Gastrocnemius medialis (tissue), 4 donors: ENCODE measurements around the gene CSF2RB. TPM values are rescaled to one million over a fixed set of nuclear protein-coding genes. Genes with fewer than 3 reads are reported as not detected.

Experiments
- ATAC-seq, 2 donors: fragments of 150-250 bp; one replicate each; pipeline ENCODE4 v1.9.1; 2016
- DNase-seq, 2 donors: peaks; one replicate each; pipeline ENCODE4 v3.0.0-alpha.2; 2019
- H3K27ac ChIP-seq, 4 donors: fragments of 200-600 bp; sonication (generic); 1 replicate in 1 of 4; 2 replicates in 3 of 4; pipeline ENCODE4 v1.5.1; 2016 to 2018; ENCODE audit warnings: mild to moderate bottlenecking in 2 of 4, moderate library complexity in 1 of 4
- H3K27me3 ChIP-seq, 3 donors: fragments of 200-600 bp; sonication (generic) in 2 of 3; 1 replicate in 1 of 3; 2 replicates in 2 of 3; pipeline versions ENCODE4 v1.5.1 to v1.6.0; 2016 to 2019; ENCODE audit warnings: mild to moderate bottlenecking in 1 of 3, moderate library complexity in 1 of 3
- H3K36me3 ChIP-seq, 2 donors: fragments of 200-600 bp; sonication (generic) in 1 of 2; one replicate each; pipeline ENCODE4 v1.5.1; 2017 to 2018
- H3K4me1 ChIP-seq, 2 donors: fragments of 200-600 bp; sonication (generic) in 1 of 2; one replicate each; pipeline ENCODE4 v1.5.1; 2016 to 2017; ENCODE audit warnings: mild to moderate bottlenecking in 2 of 2
- H3K4me3 ChIP-seq, 4 donors: fragments of 200-600 bp; sonication (generic) in 3 of 4; 1 replicate in 1 of 4; 2 replicates in 3 of 4; pipeline ENCODE4 v1.5.1; 2016 to 2019; ENCODE audit warnings: mild to moderate bottlenecking in 2 of 4
- H3K9me3 ChIP-seq, 3 donors: fragments of 200-600 bp; sonication (generic) in 2 of 3; 1 replicate in 1 of 3; 2 replicates in 2 of 3; pipeline ENCODE4 v1.5.1; 2016 to 2019
- POLR2A ChIP-seq, 2 donors: fragments of 450-650 bp; IDR thresholded peaks; one replicate each; pipeline ENCODE4 v1.6.1; 2017; ENCODE audit warnings: antibody characterized with exemption in 2 of 2, mild to moderate bottlenecking in 2 of 2, moderate library complexity in 2 of 2
- in situ Hi-C, 4 donors: fragments of 200-750 bp; cut with MboI; loops; one replicate each; pipeline versions ENCODE4 v1.15.0 to v1.8.0; 2017; ENCODE audit warnings: low sequenced_read_pairs in 4 of 4
- intact Hi-C: fragments of 100-400 bp; cut with DNase I; formaldehyde crosslinking; loops from one replicate; pipeline ENCODE4 v1.15.1; 2023; ENCODE audit warnings: low total_unique reads
- total RNA-seq, 4 donors: library from RNA; depleted of rRNA; stranded (reverse); fragments of >200 nt; gene quantifications; one replicate each; pipeline versions ENCODE4 v1.1.0 to v1.2.3, GENCODE V29; 2016
- TF ChIP-seq, protein P1 (sequence below), 5 experiments: fragments of 450-650 bp in 3 of 5; fragments of 200-600 bp in 2 of 5; sonication (generic) in 2 of 5; IDR thresholded peaks in 4 of 5; conservative IDR thresholded peaks in 1 of 5; 1 replicate in 4 of 5; 2 replicates in 1 of 5; pipeline ENCODE4 v1.5.1; 2016 to 2019; ENCODE audit warnings: antibody characterized with exemption in 5 of 5, mild to moderate bottlenecking in 3 of 5, moderate library complexity in 3 of 5

The CSF2RB gene
- total RNA-seq, 4 donors from 2014 or later: 1.2 to 2.0 (median 1.6) TPM

DNA sequence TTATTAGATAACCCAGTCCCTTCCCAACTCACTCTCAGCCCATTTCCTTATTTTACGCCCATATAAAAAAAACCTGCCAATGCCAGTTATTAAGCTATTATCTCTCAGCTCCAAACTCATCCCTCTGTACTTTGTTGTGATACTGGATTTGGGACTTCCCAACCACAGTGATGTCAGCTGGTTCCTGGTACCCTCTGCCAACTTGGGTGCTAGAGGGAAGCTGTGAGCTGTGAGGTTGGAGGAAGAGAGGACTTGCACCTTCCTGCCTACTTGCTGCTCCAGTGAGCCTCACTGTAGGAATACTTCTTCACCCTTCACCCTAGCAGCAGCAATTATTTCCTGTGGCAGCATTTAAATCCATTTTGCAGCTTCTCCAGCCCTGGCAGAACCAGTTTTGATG lies 19.2 kb upstream of the CSF2RB start:
- Histone ChIP-seq H3K4me1 (no peaks in the 10 kb centered on the region), H3K27ac (no peak overlapping the region), H3K36me3 (no peaks in the 10 kb centered on the region), H3K4me3 (no peak overlapping the region), H3K27me3 (peaks cover 0 to 7% (median 5%) of the 10 kb centered on the region in 3 donors), H3K9me3 (no peaks in the 10 kb centered on the region)
- no peak for TF ChIP-seq POLR2A (IDR thresholded peaks at IDR 0.05)
- TF ChIP-seq, protein P1, sequence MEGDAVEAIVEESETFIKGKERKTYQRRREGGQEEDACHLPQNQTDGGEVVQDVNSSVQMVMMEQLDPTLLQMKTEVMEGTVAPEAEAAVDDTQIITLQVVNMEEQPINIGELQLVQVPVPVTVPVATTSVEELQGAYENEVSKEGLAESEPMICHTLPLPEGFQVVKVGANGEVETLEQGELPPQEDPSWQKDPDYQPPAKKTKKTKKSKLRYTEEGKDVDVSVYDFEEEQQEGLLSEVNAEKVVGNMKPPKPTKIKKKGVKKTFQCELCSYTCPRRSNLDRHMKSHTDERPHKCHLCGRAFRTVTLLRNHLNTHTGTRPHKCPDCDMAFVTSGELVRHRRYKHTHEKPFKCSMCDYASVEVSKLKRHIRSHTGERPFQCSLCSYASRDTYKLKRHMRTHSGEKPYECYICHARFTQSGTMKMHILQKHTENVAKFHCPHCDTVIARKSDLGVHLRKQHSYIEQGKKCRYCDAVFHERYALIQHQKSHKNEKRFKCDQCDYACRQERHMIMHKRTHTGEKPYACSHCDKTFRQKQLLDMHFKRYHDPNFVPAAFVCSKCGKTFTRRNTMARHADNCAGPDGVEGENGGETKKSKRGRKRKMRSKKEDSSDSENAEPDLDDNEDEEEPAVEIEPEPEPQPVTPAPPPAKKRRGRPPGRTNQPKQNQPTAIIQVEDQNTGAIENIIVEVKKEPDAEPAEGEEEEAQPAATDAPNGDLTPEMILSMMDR (IDR thresholded peaks at IDR 0.05 in 4 of 5, conservative IDR thresholded peaks at IDR 0.05 in 1 of 5): no peak
- DNase-seq: no peak
- no peak for ATAC-seq
- intact Hi-C loops (no loop called here), in situ Hi-C loops (no loop called here)

GRCh38 chr22:36897611-36898010 lies 15.8 kb upstream of the CSF2RB start:
- TF ChIP-seq, protein P1 (IDR thresholded peaks at IDR 0.05 in 4 of 5, conservative IDR thresholded peaks at IDR 0.05 in 1 of 5): no peak
- TF ChIP-seq POLR2A (IDR thresholded peaks at IDR 0.05): no peak
- no peaks in the 10 kb centered on the region for H3K4me1 ChIP-seq
- peaks cover 0 to 9% (median 8%) of the 10 kb centered on the region in 3 donors for H3K27me3 ChIP-seq
- no peaks in the 10 kb centered on the region for H3K36me3 ChIP-seq
- in situ Hi-C loops: no loop called here
- DNase-seq (no peak), ATAC-seq (no peak)
- intact Hi-C loops: no loop called here
- H3K4me3 ChIP-seq: no peak overlapping the region
- H3K9me3 ChIP-seq: no peaks in the 10 kb centered on the region
- no peak overlapping the region for H3K27ac ChIP-seq

DNA sequence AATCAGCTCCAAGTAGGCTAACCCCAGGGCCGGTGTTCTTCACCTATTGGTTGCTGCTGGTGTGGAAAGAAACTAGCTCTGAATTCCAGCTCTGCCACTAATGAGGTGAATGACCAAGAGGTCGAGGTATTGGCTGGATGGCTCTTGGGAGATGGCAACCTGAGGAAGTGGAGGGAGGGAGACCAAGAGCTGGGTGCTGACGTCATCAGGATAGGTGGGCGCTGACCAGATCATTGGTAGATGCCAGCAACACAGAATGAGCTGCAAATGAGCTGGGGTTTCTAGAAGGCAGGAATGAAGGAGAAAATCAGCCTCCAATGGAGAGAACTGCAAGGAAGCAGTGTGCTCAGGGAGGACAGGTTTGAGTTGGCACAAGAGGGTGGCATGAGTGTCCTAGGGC lies 14.7 kb upstream of the CSF2RB start:
- DNase-seq (no peak), ATAC-seq (no peak)
- Histone ChIP-seq H3K9me3 (no peaks in the 10 kb centered on the region), H3K4me3 (no peak overlapping the region), H3K36me3 (no peaks in the 10 kb centered on the region), H3K27me3 (peaks cover 0 to 9% (median 8%) of the 10 kb centered on the region in 3 donors), H3K4me1 (no peaks in the 10 kb centered on the region), H3K27ac (no peak overlapping the region)
- TF ChIP-seq POLR2A (IDR thresholded peaks at IDR 0.05): no peak
- TF ChIP-seq, protein P1 (IDR thresholded peaks at IDR 0.05 in 4 of 5, conservative IDR thresholded peaks at IDR 0.05 in 1 of 5): no peak
- intact Hi-C loops (no loop called here), in situ Hi-C loops (no loop called here)

DNA sequence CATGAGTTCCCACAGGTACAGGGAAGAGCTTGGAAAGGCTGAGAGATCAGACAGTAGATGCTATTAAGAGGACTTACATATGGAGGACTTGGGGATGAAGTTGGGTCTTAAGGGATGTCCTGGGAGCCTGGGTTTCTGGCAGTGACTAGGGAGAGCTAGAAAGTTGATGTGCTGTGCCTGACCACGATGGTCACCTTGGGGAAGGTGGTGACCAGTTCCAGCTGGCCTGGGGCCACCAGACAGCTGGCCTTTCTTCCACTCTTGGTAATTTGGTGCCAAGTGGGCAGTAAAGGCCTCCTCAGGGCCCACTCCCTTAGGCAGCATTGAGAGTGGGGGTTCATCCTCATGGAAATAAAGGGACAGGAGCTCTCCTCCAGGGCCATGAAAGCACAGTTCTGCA lies 13.9 kb upstream of the CSF2RB start:
- Histone ChIP-seq H3K4me3 (no peak overlapping the region), H3K4me1 (no peaks in the 10 kb centered on the region), H3K27ac (no peak overlapping the region), H3K9me3 (no peaks in the 10 kb centered on the region), H3K27me3 (peaks cover 0 to 13% (median 8%) of the 10 kb centered on the region in 3 donors), H3K36me3 (no peaks in the 10 kb centered on the region)
- intact Hi-C loops: no loop called here
- TF ChIP-seq, protein P1 (IDR thresholded peaks at IDR 0.05 in 4 of 5, conservative IDR thresholded peaks at IDR 0.05 in 1 of 5): no peak
- no peak for TF ChIP-seq POLR2A (IDR thresholded peaks at IDR 0.05)
- no peak for ATAC-seq
- no peak for DNase-seq
- in situ Hi-C loops: no loop called here

- in situ Hi-C loops: no loop called here
- H3K27me3 ChIP-seq: peaks cover 0 to 15% (median 14%) of the 10 kb centered on the region in 3 donors
- DNase-seq (no peak), ATAC-seq (no peak)
- H3K4me1 ChIP-seq: no peaks in the 10 kb centered on the region
- TF ChIP-seq, protein P1 (IDR thresholded peaks at IDR 0.05 in 4 of 5, conservative IDR thresholded peaks at IDR 0.05 in 1 of 5): no peak
- no peak for TF ChIP-seq POLR2A (IDR thresholded peaks at IDR 0.05)
- no peak overlapping the region for H3K4me3 ChIP-seq
- intact Hi-C loops: no loop called here
- H3K27ac ChIP-seq: no peak overlapping the region
- H3K36me3 ChIP-seq: no peaks in the 10 kb centered on the region
- H3K9me3 ChIP-seq: no peaks in the 10 kb centered on the region
These were observed 13.2 kb upstream of the CSF2RB start for GRCh38 chr22:36900225-36900624.
